ENCODE data around the gene LRRC27. TPM values are rescaled to one million over a fixed set of nuclear protein-coding genes. Genes with fewer than 3 reads are reported as not detected.

The LRRC27 gene
- total RNA-seq, 1 experiment from 2014 or later: 5.6 TPM

DNA sequence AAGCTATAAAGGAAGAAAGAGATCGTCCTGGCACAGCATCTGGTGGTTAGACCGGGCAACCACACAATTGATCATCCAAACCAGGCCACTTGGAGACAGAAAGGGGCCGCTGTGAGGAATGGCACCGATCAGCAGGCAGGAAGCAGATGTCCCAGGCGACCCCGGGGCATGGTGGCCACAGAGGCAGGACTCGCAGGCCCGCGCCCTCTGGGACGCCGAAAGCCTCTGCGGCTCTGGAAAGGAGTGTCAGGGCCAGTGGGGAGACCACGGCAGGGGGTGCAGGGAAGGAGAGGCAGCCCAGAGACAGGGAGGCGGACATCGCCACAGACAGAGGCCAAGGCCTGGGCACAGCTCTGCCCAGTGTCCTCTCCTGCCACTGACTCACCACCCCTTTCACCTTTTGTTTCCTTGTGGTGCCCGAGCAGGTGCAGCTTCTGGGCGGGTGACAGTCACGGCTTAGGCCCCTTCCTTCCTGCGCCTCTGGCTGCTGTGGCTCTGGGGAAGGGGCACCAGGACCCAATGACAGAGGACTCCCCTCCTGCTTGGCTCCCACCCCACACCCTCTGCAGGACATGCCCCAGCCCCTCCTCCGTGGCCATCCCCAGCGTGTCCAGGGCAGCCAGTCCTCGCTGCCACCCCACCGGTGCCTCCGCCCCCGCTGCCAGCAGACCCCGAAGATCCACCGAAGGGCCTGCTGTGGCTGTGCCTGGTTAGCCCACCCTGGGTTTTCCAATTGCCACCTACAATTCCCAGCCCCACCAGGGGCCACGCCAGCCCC is 35.1 kb upstream of the LRRC27 start:
- Histone ChIP-seq H3K4me2 (ENCODE audit: low read length) (no peak overlapping the region), H3K9ac (ENCODE audit: low read length) (no peak overlapping the region), H3F3A (ENCODE audit: low read length, unreplicated experiment) (no peaks in the 10 kb centered on the region), H3K4me1 (ENCODE audit: insufficient read depth, low read length) (no peaks in the 10 kb centered on the region), H3K4me3 (ENCODE audit: low read length) (no peak overlapping the region), H2AFZ (ENCODE audit: low read length) (no peak overlapping the region), H4K20me1 (ENCODE audit: low read length) (no peaks in the 10 kb centered on the region), H3K79me2 (ENCODE audit: low read length) (no peaks in the 10 kb centered on the region), H3K9me2 (replicated peaks; ENCODE audit: low read length) (no peaks in the 10 kb centered on the region), H3K27me3 (ENCODE audit: low read length) (no peaks in the 10 kb centered on the region), H3K9me3 (ENCODE audit: low read length) (no peaks in the 10 kb centered on the region), H3K36me3 (ENCODE audit: low read depth, low read length) (no peaks in the 10 kb centered on the region), H3K27ac (ENCODE audit: low read length) (no peak overlapping the region)
- ChIA-PET CTCF (no interaction called here), POLR2A (ENCODE audit: unreplicated experiment) (no interaction called here)
- BruUV-seq (replicated peaks): no TSS peak
- intact Hi-C loops (cut with micrococcal nuclease): no loop called here
- ATAC-seq (no peak), DNase-seq (no peak)
- TF ChIP-seq, protein P1, sequence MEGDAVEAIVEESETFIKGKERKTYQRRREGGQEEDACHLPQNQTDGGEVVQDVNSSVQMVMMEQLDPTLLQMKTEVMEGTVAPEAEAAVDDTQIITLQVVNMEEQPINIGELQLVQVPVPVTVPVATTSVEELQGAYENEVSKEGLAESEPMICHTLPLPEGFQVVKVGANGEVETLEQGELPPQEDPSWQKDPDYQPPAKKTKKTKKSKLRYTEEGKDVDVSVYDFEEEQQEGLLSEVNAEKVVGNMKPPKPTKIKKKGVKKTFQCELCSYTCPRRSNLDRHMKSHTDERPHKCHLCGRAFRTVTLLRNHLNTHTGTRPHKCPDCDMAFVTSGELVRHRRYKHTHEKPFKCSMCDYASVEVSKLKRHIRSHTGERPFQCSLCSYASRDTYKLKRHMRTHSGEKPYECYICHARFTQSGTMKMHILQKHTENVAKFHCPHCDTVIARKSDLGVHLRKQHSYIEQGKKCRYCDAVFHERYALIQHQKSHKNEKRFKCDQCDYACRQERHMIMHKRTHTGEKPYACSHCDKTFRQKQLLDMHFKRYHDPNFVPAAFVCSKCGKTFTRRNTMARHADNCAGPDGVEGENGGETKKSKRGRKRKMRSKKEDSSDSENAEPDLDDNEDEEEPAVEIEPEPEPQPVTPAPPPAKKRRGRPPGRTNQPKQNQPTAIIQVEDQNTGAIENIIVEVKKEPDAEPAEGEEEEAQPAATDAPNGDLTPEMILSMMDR (conservative IDR thresholded peaks at IDR 0.05; ENCODE audit: low read depth, low read length): no peak
- no peak for TF ChIP-seq EZH2 (IDR thresholded peaks at IDR 0.05; ENCODE audit: low read length, unreplicated experiment)
- TF ChIP-seq EZH2phosphoT487 (IDR thresholded peaks at IDR 0.05; ENCODE audit: borderline replicate concordance, low read length): no peak

DNA sequence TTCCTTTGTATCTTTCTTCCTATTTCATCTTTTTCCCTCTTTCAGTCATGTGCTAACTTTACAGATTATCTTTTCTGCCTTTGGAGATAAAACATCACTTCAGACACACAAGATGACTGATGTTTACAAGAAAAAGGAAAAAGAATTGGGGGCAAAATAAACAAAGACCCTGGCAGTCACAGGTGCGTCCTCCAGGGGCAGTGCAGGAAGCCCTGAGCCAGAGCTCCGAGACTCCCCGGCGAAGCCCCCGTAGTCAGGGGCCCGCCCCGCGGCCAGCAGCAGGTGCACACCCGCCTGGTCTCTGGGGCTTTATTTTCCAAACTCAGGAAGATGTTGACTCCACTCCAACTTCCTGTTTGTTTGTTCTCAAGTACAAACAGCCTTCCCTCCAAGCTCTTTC is 34.5 kb upstream of the LRRC27 start:
- H3K9me2 ChIP-seq (replicated peaks; ENCODE audit: low read length): no peaks in the 10 kb centered on the region
- no peaks in the 10 kb centered on the region for H3K27me3 ChIP-seq (ENCODE audit: low read length)
- H3K4me1 ChIP-seq (ENCODE audit: insufficient read depth, low read length): no peaks in the 10 kb centered on the region
- CTCF ChIA-PET: no interaction called here
- H2AFZ ChIP-seq (ENCODE audit: low read length): no peak overlapping the region
- intact Hi-C loops (cut with micrococcal nuclease): no loop called here
- no peaks in the 10 kb centered on the region for H3K36me3 ChIP-seq (ENCODE audit: low read depth, low read length)
- POLR2A ChIA-PET (ENCODE audit: unreplicated experiment): no interaction called here
- DNase-seq (no peak), ATAC-seq (no peak)
- H3K79me2 ChIP-seq (ENCODE audit: low read length): no peaks in the 10 kb centered on the region
- no TSS peak for BruUV-seq (replicated peaks)
- H3K4me3 ChIP-seq (ENCODE audit: low read length): no peak overlapping the region
- TF ChIP-seq, protein P1 (conservative IDR thresholded peaks at IDR 0.05; ENCODE audit: low read depth, low read length): no peak
- no peak for TF ChIP-seq EZH2 (IDR thresholded peaks at IDR 0.05; ENCODE audit: low read length, unreplicated experiment)
- no peak for TF ChIP-seq EZH2phosphoT487 (IDR thresholded peaks at IDR 0.05; ENCODE audit: borderline replicate concordance, low read length)
- no peak overlapping the region for H3K9ac ChIP-seq (ENCODE audit: low read length)
- H3K27ac ChIP-seq (ENCODE audit: low read length): no peak overlapping the region
- H4K20me1 ChIP-seq (ENCODE audit: low read length): no peaks in the 10 kb centered on the region
- no peak overlapping the region for H3K4me2 ChIP-seq (ENCODE audit: low read length)
- H3F3A ChIP-seq (ENCODE audit: low read length, unreplicated experiment): no peaks in the 10 kb centered on the region
- no peaks in the 10 kb centered on the region for H3K9me3 ChIP-seq (ENCODE audit: low read length)
